Activated CD8-positive, alpha-beta T cell treated with anti-CD3 and anti-CD28 coated beads for 36 hours (primary cell): ENCODE data around the gene PMF1. TPM values are rescaled to one million over a fixed set of nuclear protein-coding genes. Genes with fewer than 3 reads are reported as not detected.

Source experiments
- ATAC-seq: fragments of 200-7000 bp; cut with Tn5 transposase; one replicate; pipeline ENCODE4 v1.10.0; 2021; ENCODE audit warnings: mild to moderate bottlenecking, moderate library complexity
- CTCF ChIA-PET: fragments of 350-600 bp; sonication (Branson Sonifier 250); formaldehyde crosslinking; loops from one replicate; lab custom pipeline; 2021; ENCODE audit warnings: antibody characterized with exemption; lab: Charles Lee
- POLR2A ChIA-PET: fragments of 350-600 bp; sonication (Branson Sonifier 250); formaldehyde crosslinking; loops from one replicate; lab custom pipeline; 2021; ENCODE audit warnings: antibody characterized with exemption; lab: Charles Lee
- DNase-seq: peaks from one replicate; pipeline ENCODE4 v3.0.0-alpha.2; 2020
- H3K27ac Mint-ChIP-seq: one replicate; pipeline ENCODE4 v1.8.0; 2021; ENCODE audit warnings: mild to moderate bottlenecking, mixed read lengths
- H3K27me3 Mint-ChIP-seq: one replicate; pipeline ENCODE4 v1.8.0; 2021; ENCODE audit warnings: mixed read lengths
- H3K36me3 Mint-ChIP-seq: one replicate; pipeline ENCODE4 v1.8.0; 2021; ENCODE audit warnings: low read depth, mixed read lengths
- H3K4me1 Mint-ChIP-seq: one replicate; pipeline ENCODE4 v1.8.0; 2021; ENCODE audit warnings: low read depth, mixed read lengths
- H3K4me3 Mint-ChIP-seq: one replicate; pipeline ENCODE4 v1.8.0; 2021; ENCODE audit warnings: mild to moderate bottlenecking, moderate library complexity, mixed read lengths
- H3K9me3 Mint-ChIP-seq: one replicate; pipeline ENCODE4 v1.8.0; 2021; ENCODE audit warnings: mixed read lengths
- CTCF ChIP-seq: fragments of 200-600 bp; IDR thresholded peaks from one replicate; pipeline ENCODE4 v1.8.0; 2022; ENCODE audit warnings: antibody characterized with exemption, mild to moderate bottlenecking
- intact Hi-C: fragments of 100-400 bp; cut with micrococcal nuclease; formaldehyde crosslinking; loops from one replicate; pipeline ENCODE4 v1.10.0; 2022
- total RNA-seq, 2 experiments: library from RNA; stranded (reverse); gene quantifications; one replicate each; pipeline ENCODE4 v1.2.3, GENCODE V29; 2021

The PMF1 gene
- total RNA-seq, 2 experiments from 2014 or later, result 89.4 to 93.7 TPM

GRCh38 chr1:156196445-156196844 is 16.4 kb upstream of the PMF1 start:
- ChIA-PET POLR2A (interaction anchor here (0.9 to 12.8 kb wide), 4 partner anchors 9 to 79 kb away, joined by 3 to 177 read pairs (median 34); partner anchors contain the start of gene PMF1), CTCF (interaction anchor here (1.7 to 4.7 kb wide), 3 partner anchors 16 to 50 kb away, joined by 6 to 57 read pairs (median 7); partner anchors contain the start of gene PMF1)
- Mint-ChIP-seq H3K36me3 (peaks cover 56% of the 10 kb centered on the region), H3K27me3 (no peaks in the 10 kb centered on the region), H3K9me3 (no peaks in the 10 kb centered on the region), H3K27ac (no peak overlapping the region), H3K4me3 (no peak overlapping the region), H3K4me1 (peaks cover 77% of the 10 kb centered on the region)
- intact Hi-C loops, result no loop called here
- no peak for ATAC-seq
- TF ChIP-seq CTCF, result no peak
- no peak for DNase-seq

- peak; percentile 72 for DNase-seq
- TF ChIP-seq CTCF, result no peak
- no peaks in the 10 kb centered on the region for H3K27me3 Mint-ChIP-seq
- intact Hi-C loops, result no loop called here
- ChIA-PET CTCF (interaction anchor here (0.7 to 4.7 kb wide), 11 partner anchors 11 to 187 kb away, joined by 3 to 57 read pairs (median 5); partner anchors contain the start of gene PMF1), POLR2A (interaction anchor here (0.8 to 12.8 kb wide), 12 partner anchors 13 to 85 kb away, joined by 3 to 177 read pairs (median 4); partner anchors contain the start of genes PMF1 and TMEM79)
- peak; percentile 81 for ATAC-seq
- peaks cover 55% of the 10 kb centered on the region for H3K36me3 Mint-ChIP-seq
- no peak overlapping the region for H3K27ac Mint-ChIP-seq
- H3K9me3 Mint-ChIP-seq, result no peaks in the 10 kb centered on the region
- H3K4me3 Mint-ChIP-seq, result no peak overlapping the region
- peaks cover 60% of the 10 kb centered on the region for H3K4me1 Mint-ChIP-seq
Measured at GRCh38 chr1:156198831-156199349, 13.9 kb upstream of the PMF1 start.

DNA sequence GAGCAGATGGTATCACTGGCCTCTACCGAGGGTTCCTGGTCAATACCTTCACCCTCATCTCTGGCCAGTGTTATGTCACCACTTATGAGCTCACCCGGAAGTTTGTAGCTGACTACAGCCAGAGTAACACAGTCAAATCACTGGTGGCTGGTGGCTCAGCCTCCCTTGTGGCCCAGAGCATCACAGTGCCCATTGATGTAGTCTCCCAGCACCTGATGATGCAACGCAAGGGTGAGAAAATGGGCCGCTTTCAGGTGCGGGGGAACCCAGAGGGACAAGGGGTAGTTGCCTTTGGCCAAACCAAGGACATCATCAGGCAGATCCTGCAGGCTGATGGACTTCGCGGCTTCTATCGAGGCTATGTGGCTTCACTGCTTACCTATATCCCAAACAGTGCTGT is 12.8 kb upstream of the PMF1 start:
- Mint-ChIP-seq H3K27ac (no peak overlapping the region), H3K9me3 (no peaks in the 10 kb centered on the region), H3K4me3 (no peak overlapping the region), H3K4me1 (peaks cover 57% of the 10 kb centered on the region), H3K36me3 (peaks cover 48% of the 10 kb centered on the region), H3K27me3 (no peaks in the 10 kb centered on the region)
- ChIA-PET POLR2A (interaction anchor here (0.6 to 12.8 kb wide), 5 partner anchors 12 to 80 kb away, joined by 4 to 177 read pairs (median 6); partner anchors contain the start of gene PMF1), CTCF (interaction anchor here (2.0 to 4.7 kb wide), 5 partner anchors 10 to 103 kb away, joined by 6 to 57 read pairs (median 12); partner anchors contain the start of gene PMF1)
- no peak for ATAC-seq
- no peak for TF ChIP-seq CTCF
- peak; percentile 20 for DNase-seq
- intact Hi-C loops, result no loop called here

GRCh38 chr1:156203331-156203730 is 9.5 kb upstream of the PMF1 start:
- DNase-seq (no peak), ATAC-seq (no peak)
- Mint-ChIP-seq H3K9me3 (no peaks in the 10 kb centered on the region), H3K27me3 (no peaks in the 10 kb centered on the region), H3K4me3 (no peak overlapping the region), H3K4me1 (peaks cover 34% of the 10 kb centered on the region), H3K36me3 (peaks cover 41% of the 10 kb centered on the region), H3K27ac (no peak overlapping the region)
- POLR2A ChIA-PET, result interaction anchor here (0.7 to 12.8 kb wide), 5 partner anchors 9 to 48 kb away, joined by 3 to 177 read pairs (median 3); partner anchors contain the start of gene PMF1
- no peak for TF ChIP-seq CTCF
- CTCF ChIA-PET, result interaction anchor here (2.2 kb wide), 1 partner anchor 22 kb away, joined by 9 read pairs; no protein-coding TSS in a partner anchor
- intact Hi-C loops, result no loop called here

GRCh38 chr1:156204686-156205085 is 8.1 kb upstream of the PMF1 start:
- no peak overlapping the region for H3K27ac Mint-ChIP-seq
- CTCF ChIA-PET, result no interaction called here
- no peaks in the 10 kb centered on the region for H3K27me3 Mint-ChIP-seq
- H3K36me3 Mint-ChIP-seq, result peaks cover 30% of the 10 kb centered on the region
- intact Hi-C loops, result no loop called here
- DNase-seq, result no peak
- peaks cover 20% of the 10 kb centered on the region for H3K4me1 Mint-ChIP-seq
- ATAC-seq, result no peak
- H3K9me3 Mint-ChIP-seq, result no peaks in the 10 kb centered on the region
- TF ChIP-seq CTCF, result no peak
- POLR2A ChIA-PET, result interaction anchor here (1.0 to 12.8 kb wide), 4 partner anchors 7 to 246 kb away, joined by 3 to 177 read pairs (median 4); partner anchors contain the start of gene PMF1
- no peak overlapping the region for H3K4me3 Mint-ChIP-seq
